Measurements from ENCODE around the gene CFAP77. TPM values are rescaled to one million over a fixed set of nuclear protein-coding genes. Genes with fewer than 3 reads are reported as not detected.

Gene CFAP77
- total and polyA plus RNA-seq, 12 donors = 0.53 to 4.3 (median 1.3) TPM

DNA sequence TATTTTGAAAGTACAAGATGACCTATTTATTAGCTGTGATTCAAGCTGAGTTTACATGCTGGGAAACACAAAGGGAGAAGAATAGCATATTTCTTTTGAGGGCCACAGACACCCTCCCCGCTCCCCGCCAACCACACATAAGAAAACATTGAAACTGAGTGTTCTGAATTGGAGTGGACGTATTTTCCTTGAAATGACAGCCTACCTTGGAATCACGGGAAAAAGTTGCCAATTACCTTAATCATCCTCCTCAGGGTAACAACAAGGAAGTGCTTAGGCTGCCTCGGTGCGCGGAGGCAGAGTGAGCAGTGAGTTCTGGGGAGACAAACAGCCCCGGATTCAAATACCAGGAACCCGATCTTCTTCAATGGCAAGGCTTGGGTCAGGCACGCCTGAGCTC is 31.4 kb downstream of the CFAP77 start:
- TF ChIP-seq, protein P1, sequence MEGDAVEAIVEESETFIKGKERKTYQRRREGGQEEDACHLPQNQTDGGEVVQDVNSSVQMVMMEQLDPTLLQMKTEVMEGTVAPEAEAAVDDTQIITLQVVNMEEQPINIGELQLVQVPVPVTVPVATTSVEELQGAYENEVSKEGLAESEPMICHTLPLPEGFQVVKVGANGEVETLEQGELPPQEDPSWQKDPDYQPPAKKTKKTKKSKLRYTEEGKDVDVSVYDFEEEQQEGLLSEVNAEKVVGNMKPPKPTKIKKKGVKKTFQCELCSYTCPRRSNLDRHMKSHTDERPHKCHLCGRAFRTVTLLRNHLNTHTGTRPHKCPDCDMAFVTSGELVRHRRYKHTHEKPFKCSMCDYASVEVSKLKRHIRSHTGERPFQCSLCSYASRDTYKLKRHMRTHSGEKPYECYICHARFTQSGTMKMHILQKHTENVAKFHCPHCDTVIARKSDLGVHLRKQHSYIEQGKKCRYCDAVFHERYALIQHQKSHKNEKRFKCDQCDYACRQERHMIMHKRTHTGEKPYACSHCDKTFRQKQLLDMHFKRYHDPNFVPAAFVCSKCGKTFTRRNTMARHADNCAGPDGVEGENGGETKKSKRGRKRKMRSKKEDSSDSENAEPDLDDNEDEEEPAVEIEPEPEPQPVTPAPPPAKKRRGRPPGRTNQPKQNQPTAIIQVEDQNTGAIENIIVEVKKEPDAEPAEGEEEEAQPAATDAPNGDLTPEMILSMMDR (IDR thresholded peaks at IDR 0.05) = no peak
- H3K36me3 ChIP-seq = no peaks in the 10 kb centered on the region
- H3K4me1 ChIP-seq = no peaks in the 10 kb centered on the region
- no peak overlapping the region for H3K27ac ChIP-seq
- no peak overlapping the region for H3K4me3 ChIP-seq
- no peak for DNase-seq
- WGBS, 2 donors = 57 to 69% methylated on average over 10 of the region's 10 CpGs
- no peak for ATAC-seq
- intact Hi-C loops (cut with DNase I) = no loop called here
- H3K27me3 ChIP-seq = peaks cover 0 to 40% (median 14%) of the 10 kb centered on the region in 7 donors
- no peaks in the 10 kb centered on the region for H3K9me3 ChIP-seq

DNA sequence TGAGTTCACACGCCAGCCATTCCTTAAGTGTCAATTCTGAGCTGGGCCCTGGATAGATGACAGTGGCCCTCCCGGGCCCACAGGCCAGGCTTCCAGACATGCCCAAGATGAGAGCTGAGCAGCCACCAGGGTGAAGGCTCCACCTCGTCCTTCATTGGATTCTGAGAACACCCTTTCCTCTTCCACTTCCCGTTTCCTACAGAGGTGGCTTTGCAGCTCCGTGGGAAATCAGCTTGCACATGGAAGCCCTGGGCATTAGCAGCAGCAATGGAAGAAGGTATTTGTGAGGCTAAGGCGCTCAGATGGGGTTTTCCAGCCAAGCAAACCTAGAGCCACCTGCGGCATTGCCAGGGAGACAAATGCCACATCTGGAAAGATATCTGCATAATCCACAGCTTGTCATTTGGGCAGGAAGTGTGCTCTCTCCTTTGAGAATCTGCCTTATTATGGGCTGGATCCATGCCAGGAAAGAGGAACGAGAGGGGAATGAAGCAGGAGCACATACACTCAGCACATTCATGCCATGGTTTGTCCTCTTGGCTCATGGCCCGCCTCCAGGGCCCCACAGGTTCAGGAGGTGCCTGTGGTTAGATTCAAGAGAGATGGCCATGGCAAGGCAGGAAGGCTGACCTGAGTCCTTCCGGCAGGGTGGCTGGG is 34.1 kb downstream of the CFAP77 start:
- TF ChIP-seq, protein P1 (IDR thresholded peaks at IDR 0.05) = no peak
- ATAC-seq (no peak), DNase-seq (no peak)
- Histone ChIP-seq H3K36me3 (no peaks in the 10 kb centered on the region), H3K4me3 (no peak overlapping the region), H3K27ac (no peak overlapping the region), H3K9me3 (no peaks in the 10 kb centered on the region), H3K4me1 (no peaks in the 10 kb centered on the region), H3K27me3 (peaks cover 0 to 33% (median 17%) of the 10 kb centered on the region in 7 donors)
- WGBS, 2 donors = 57 to 63% methylated on average over 10 of the region's 10 CpGs
- intact Hi-C loops (cut with DNase I) = no loop called here

DNA sequence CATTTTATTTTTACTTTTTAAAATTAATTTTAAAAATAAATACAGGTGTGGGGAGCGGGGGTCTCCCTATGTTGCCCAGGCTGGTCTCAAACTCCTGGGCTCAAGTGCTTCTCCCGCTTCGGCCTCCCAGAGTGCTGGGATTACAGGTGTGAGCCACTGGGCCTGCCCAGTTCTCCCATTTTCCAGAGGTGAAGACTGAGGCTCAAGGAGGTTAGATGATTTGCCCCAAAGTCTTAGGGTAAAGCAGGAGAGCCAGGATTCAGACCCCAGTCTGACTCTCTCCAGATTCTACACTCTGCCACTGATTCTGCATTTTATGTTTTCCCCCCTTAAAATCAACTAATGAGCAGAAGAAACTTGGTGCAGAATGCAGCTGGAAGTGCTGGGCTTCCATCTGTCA is 36.9 kb downstream of the CFAP77 start:
- TF ChIP-seq, protein P1 (IDR thresholded peaks at IDR 0.05) = no peak
- H3K27me3 ChIP-seq = peaks cover 0 to 18% (median 13%) of the 10 kb centered on the region in 7 donors

DNA sequence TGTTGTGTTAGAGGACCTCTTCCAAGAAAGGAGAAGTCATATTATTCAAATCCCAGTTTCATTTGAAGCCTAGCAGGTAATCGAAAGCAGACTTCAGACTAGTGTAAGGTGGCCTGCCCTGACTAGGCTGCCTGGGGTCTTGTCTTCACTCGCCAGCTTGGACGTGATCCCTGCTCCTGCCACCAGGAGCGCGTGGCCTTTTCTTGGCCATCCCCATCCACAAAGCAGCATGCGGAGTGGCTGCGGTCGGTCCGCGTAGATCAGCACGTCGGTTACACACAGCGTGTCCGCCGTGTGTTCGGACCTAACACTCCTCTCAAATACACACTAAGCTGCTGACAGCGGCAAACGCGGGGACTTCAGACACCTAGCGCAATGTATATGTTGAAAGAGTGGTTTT is 37.3 kb downstream of the CFAP77 start:
- no peaks in the 10 kb centered on the region for H3K4me1 ChIP-seq
- TF ChIP-seq, protein P1 (IDR thresholded peaks at IDR 0.05) = peak in 1 of 9 donors; percentile 13
- H3K9me3 ChIP-seq = no peaks in the 10 kb centered on the region
- no peak overlapping the region for H3K4me3 ChIP-seq
- peaks cover 0 to 17% (median 12%) of the 10 kb centered on the region in 7 donors for H3K27me3 ChIP-seq
- H3K27ac ChIP-seq = no peak overlapping the region
- DNase-seq = no peak
- 60 to 61% methylated on average over 20 of the region's 20 CpGs for WGBS, 2 donors
- no peak for ATAC-seq
- intact Hi-C loops (cut with DNase I) = no loop called here
- no peaks in the 10 kb centered on the region for H3K36me3 ChIP-seq

More for the DNA sequence above, 36.9 kb downstream of the CFAP77 start:
- intact Hi-C loops (cut with DNase I) = no loop called here
- ATAC-seq = no peak
- Histone ChIP-seq H3K4me1 (no peaks in the 10 kb centered on the region), H3K9me3 (no peaks in the 10 kb centered on the region), H3K4me3 (no peak overlapping the region), H3K36me3 (no peaks in the 10 kb centered on the region), H3K27ac (no peak overlapping the region)
- DNase-seq = no peak
- WGBS, 2 donors = 98% methylated on average over 3 of the region's 3 CpGs

Data from heart right ventricle (tissue), 16 donors.